OCI-M2 (cell line): ENCODE results near the gene NCOA3.
A peak's percentile ranks its signal among the peaks of the same experiment; 100 is the strongest.

Experiments used
- DNase-seq: peaks from one replicate; lab custom pipeline; 2025; ENCODE audit not compliant: unreplicated experiment; lab: John Stamatoyannopoulos, UW

Gene NCOA3

DNA sequence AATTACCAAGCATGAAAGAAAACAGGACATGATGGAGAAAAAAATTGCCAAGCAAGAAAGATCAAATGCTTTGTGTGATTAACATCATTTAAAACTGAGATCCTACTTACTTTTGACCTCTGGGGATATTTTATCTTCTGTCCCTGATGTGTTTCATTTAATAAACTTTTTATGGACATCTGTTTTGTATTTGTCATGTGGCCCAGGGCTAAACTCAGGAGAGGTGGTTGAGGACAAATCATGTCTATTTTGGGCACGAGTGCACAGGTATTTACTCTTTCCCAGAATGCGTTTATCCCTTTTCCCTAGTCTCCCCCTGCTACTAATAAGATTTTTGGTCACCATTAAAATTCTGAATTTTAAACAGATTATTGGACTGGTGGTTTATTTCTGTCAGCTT is 128.2 kb downstream of the NCOA3 start:
- no peak for DNase-seq

DNA sequence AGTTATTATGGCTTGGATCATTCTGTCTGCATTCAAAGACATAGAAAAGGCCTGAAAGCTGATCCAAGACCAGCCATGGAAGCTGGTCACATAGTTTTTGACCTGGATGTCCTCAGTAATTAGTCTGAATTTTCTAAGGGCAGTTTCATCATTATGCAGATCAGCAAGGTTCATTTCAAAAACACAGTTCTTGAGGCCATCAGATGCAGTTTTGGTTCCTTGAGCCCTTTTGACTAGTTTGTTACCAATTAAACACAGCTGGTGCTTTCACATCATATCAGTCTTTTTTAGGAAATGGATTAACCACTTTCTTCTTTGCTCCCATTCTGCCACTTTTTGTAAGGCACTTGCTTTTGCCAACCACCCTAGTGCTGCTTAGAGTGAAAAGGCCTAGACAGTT is 129.4 kb downstream of the NCOA3 start:
- no peak for DNase-seq

GRCh38 chr20:47635256-47635655 is 133.6 kb downstream of the NCOA3 start:
- DNase-seq, result no peak

GRCh38 chr20:47638851-47639250 is 137.2 kb downstream of the NCOA3 start:
- DNase-seq, result no peak

DNA sequence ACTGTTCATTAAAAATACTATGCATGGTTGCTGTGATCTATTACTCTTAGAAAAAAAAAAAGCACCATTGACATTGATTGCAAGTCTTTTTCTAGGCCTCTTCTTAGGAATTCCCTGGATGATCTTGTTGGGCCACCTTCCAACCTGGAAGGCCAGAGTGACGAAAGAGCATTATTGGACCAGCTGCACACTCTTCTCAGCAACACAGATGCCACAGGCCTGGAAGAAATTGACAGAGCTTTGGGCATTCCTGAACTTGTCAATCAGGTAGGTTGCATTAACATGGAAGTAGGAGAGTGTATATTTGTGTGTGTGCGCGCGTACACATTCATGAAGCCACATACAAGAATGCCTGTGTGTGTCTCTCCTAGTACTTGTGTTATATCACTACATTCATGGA is 140.4 kb downstream of the NCOA3 start:
- no peak for DNase-seq

DNA sequence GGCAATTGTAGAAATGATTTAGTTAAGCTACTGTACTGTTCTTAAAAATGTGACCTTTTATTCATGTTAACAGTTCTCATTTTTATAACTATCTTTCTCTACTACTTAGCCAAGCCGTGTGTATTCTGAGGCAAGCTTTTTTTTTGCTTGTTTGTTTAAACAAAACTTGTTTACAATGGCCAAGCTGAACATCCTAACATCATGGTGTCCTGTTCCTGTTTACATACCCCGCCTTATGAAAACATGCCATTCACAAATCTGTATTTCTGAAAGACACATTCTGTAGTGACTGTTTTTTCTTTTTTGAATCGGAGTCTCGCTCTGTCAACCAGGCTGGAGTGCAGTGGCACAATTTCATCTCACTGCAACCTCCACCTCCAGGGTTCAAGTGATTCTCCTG is 140.9 kb downstream of the NCOA3 start:
- no peak for DNase-seq

DNA sequence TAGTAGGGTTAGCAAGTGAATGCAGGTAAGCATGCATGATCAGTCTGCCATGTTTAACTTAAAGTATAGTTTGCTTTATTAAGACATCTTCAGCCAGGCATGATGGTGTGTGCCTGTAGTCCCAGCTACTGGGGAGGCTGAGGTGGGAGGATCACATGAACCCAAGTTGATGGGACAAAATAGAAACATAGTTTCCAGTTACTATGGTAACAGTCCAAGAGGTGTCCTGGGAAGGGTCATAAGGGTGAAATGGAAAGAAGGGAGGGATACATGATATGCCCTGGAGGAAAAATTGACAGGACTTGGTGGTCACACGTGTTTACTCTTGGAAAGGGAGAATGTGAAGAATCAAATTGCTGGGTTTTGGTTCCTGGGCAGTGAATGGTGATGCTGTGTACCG is 143.9 kb downstream of the NCOA3 start:
- DNase-seq, result no peak

GRCh38 chr20:47647994-47648393 is 146.3 kb downstream of the NCOA3 start:
- no peak for DNase-seq

DNA sequence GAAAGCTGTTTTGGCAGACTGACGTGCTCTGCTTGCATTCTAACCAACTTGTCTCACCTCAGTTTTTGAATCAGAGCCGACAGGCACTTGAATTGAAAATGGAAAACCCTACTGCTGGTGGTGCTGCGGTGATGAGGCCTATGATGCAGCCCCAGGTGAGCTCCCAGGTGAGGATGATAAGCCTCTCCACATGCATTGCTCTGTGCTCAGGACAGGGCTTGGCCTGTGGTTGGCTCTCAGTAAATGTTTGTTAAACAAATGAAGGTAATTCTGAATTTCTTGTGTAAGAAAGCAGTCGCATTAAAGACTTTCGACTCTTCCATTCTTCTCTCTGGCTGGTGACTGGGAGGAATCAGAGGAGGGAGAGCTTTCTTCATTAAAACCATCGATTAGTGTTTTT is 147.3 kb downstream of the NCOA3 start:
- no peak for DNase-seq

DNA sequence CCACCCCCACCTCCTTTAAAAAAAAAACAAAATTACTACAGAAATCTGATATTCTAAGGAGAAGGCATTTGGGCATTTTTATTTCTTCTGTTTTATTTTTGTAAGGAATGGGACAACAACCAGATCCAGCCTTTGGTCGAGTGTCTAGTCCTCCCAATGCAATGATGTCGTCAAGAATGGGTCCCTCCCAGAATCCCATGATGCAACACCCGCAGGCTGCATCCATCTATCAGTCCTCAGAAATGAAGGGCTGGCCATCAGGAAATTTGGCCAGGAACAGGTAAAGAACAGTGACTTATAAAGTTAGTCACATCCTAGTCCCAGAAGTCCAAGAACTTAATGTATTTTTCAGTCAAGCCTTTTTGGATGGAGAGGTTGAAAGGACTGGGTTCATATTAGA is 150.6 kb downstream of the NCOA3 start:
- no peak for DNase-seq

DNA sequence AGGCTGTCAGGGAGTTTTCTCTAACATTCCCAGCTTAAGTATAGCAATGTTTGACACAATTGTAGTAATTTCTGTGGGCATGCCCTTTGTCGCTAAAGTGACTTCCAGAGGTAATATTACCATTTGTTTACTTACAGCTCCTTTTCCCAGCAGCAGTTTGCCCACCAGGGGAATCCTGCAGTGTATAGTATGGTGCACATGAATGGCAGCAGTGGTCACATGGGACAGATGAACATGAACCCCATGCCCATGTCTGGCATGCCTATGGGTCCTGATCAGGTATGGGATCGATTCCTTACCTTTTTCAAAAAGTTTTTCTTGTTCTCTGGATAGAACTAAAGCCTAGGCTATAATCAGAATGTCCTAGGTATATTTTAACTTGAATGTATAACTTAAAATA is 151.1 kb downstream of the NCOA3 start:
- no peak for DNase-seq

DNA sequence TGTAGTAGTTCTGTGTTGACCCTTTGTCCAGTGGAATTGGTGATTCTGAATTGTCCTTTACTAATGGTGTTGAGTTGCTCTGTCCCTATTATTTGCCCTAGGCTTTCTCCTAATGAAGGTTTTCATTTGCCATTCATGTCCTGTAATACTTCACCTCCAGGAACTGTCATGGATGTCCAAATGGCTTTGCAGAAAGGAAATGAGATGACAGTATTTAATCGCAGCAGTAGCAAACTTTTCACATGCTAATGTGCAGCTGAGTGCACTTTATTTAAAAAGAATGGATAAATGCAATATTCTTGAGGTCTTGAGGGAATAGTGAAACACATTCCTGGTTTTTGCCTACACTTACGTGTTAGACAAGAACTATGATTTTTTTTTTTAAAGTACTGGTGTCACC is 152.2 kb downstream of the NCOA3 start:
- no peak for DNase-seq

GRCh38 chr20:47654370-47654769 is 152.7 kb downstream of the NCOA3 start:
- no peak for DNase-seq

DNA sequence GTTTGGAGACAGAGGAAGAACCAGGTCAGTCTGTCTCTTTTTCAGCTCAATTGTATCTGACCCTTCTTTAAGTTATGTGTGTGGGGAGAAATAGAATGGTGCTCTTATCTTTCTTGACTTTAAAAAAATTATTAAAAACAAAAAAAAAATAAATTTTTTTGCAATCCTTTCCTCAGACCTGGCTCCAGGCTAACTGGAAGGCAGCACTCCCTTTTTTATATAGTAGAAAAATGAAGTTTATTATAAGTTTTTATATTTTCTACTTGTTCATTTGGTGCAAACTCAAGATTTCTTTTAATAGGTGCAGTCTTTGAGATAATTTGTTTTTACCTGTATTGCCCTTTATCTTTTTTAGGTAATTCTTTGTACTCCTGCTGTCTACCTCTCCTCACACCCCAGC is 153.9 kb downstream of the NCOA3 start:
- DNase-seq, result no peak

GRCh38 chr20:47656318-47656717 is 154.6 kb downstream of the NCOA3 start:
- DNase-seq, result no peak

- no peak for DNase-seq
Measured at GRCh38 chr20:47659904-47660601, 158.4 kb downstream of the NCOA3 start.

- DNase-seq, result no peak
Measured at GRCh38 chr20:47660602-47660905, 158.9 kb downstream of the NCOA3 start.

DNA sequence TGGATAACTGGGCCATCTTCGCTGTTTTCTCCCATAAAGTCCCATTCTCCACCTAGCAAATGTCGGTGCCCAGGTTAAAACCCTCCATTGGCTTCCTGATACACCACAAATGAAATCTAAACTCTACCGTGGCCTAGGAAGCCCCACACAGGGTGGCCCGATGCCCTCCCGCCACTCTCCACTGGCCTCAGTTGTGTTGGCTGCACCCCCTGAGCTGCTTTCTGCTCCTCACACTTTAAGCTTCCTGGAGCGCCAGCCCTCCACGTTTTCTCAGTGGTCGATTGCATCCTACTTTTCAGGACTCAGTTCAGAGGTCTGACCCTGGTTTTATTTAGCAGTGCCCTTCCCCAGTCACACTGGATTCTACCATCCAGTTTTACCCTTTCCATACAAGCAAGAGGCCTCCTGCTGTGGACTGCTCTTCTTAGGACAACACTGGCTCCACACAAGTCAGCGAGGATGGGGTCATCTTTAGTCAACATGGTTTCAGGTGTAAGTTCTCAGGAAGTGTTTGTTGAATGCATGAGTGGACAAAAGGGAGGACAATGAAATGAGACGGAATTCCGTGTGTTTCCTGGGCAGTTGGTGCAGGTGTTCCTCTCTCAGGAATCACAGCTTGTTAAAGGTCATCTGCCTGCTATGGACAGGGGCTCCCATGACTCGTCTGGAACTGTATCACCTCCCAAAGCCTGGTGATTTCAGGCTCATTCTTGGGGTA is 159.5 kb downstream of the NCOA3 start:
- DNase-seq, result no peak

GRCh38 chr20:47661714-47662113 is 160.0 kb downstream of the NCOA3 start:
- no peak for DNase-seq

DNA sequence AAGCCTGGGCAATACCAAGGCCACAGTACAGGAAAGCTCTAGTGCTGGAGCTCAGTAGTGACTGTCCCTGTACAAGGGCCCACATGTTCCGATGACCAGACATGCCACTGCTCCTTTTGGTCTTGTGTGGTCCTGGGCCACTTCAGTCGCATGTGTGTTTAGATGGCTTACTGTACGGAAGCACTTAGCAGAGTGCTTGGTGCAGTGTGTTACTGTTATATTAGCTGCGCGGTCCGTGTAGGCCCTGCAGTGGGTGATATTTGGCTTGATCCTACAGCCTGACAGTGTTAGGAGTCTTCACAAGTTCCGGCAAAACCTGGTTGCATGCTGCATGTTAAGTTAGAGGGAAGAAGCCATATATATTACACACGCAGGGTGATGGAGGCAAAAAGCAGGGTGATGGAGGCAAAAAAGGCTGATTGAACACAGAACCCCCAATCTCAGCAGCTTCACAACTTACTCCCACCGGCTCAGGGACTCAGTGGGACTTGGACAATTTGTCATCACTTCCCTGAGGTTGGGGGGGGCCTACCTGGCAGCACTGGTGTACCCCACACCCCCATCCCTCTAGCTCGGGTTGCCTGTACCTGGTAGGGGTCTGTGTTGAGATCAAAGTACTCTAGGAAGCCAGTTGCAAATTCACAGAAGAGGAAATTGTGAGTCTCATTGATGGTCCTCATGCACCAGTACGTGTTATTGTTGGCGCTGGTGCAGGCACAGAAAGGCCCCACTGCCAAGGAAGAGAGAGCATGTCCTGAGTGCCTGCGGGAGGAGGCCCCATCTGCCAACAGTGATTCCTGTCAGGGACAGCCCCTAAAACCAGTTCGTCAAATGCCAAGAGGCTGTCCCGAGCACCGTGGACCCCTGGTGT is 161.0 kb downstream of the NCOA3 start:
- no peak for DNase-seq

DNA sequence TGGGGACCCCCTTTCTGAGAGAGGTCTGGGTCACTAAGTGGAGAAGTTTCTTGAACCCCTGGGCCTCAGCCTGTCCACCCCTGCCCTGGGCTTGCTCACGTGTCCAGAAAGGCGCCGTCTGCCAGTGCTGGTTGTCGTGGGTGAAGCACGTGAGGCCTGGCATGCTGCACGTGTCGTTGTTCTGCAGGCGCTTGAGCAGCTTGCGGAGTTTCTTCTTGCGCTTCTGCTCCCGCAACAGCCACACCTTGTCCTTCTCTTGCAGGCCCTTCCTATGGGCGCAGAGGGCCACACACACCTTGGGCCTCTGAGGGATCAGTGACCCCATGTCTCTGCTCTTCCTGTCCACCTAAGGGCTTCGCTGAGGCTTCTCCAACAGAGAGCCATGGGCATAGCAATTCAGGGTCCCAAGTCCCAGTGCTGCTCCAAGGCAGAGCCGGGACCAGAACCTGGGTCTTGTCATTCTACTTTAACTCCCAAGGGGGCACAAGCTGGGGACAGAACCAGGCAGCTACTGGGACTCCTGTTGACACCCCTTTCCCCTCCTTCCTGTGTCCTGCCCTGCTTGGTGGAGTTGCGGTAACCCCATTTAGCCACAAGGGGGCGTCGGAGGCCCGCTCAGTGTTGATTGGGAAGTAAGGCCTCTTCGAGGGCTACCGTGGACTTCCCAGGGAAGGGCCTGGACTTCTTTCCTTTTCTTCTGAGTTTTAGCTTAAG is 161.8 kb downstream of the NCOA3 start:
- DNase-seq, result peak; percentile 34

- no peak for DNase-seq
Measured at GRCh38 chr20:47664068-47664437, 162.4 kb downstream of the NCOA3 start.
